NB4 (cell line): Measurements from ENCODE around the gene AGO4.

Experiments
- POLR2A ChIP-seq: IDR thresholded peaks from 2 replicates; pipeline ENCODE4 v1.6.1; 2011; ENCODE audit warnings: mild to moderate bottlenecking; ENCODE audit not compliant: insufficient read length; ENCODE audit errors: extremely low read depth
- TF ChIP-seq, protein P1 (sequence below): IDR thresholded peaks from one replicate; pipeline ENCODE4 v1.5.1; 2012; ENCODE audit warnings: low read depth, low read length
- TF ChIP-seq, protein P2 (sequence below): IDR thresholded peaks from 2 replicates; pipeline ENCODE4 v1.6.1; 2011; ENCODE audit warnings: low read depth, low read length

DNA sequence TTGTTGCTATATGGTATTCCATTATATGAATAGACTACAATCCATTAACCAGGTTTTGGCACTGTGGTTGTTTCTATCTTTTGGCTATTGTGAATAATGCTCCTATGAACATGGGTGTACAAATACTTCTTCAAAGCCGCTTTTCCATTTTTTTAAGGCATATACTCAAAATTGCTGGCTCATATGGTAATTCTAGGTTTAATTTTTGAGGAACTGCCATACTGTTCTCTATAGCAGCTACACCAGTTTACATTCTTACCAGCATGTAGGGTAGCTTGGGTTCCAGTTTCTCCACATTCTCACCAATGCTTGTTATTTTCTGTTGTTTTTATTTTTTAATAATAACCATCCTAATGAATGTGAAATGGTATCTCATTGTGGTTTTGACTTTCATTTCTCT lies 55.3 kb downstream of the AGO4 start:
- TF ChIP-seq, protein P1, sequence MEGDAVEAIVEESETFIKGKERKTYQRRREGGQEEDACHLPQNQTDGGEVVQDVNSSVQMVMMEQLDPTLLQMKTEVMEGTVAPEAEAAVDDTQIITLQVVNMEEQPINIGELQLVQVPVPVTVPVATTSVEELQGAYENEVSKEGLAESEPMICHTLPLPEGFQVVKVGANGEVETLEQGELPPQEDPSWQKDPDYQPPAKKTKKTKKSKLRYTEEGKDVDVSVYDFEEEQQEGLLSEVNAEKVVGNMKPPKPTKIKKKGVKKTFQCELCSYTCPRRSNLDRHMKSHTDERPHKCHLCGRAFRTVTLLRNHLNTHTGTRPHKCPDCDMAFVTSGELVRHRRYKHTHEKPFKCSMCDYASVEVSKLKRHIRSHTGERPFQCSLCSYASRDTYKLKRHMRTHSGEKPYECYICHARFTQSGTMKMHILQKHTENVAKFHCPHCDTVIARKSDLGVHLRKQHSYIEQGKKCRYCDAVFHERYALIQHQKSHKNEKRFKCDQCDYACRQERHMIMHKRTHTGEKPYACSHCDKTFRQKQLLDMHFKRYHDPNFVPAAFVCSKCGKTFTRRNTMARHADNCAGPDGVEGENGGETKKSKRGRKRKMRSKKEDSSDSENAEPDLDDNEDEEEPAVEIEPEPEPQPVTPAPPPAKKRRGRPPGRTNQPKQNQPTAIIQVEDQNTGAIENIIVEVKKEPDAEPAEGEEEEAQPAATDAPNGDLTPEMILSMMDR, result no peak
- TF ChIP-seq POLR2A, result no peak
- TF ChIP-seq, protein P2, sequence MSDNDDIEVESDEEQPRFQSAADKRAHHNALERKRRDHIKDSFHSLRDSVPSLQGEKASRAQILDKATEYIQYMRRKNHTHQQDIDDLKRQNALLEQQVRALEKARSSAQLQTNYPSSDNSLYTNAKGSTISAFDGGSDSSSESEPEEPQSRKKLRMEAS, result no peak
